Mammary epithelial cell (primary cell): ENCODE data around the gene SERPINB8.

Experiments used
- CTCF ChIP-seq, 2 donors: IDR thresholded peaks in 1 of 2; conservative IDR thresholded peaks in 1 of 2; 2 replicates each; pipeline ENCODE4 v1.5.1; 2011 to 2012; ENCODE audit warnings: inconsistent platforms in 2 of 2, low read length in 2 of 2, mild to moderate bottlenecking in 2 of 2, control low read depth in 1 of 2, low read depth in 1 of 2; ENCODE audit not compliant: insufficient read depth in 1 of 2; ENCODE audit errors: extremely low read depth in 1 of 2
- EZH2 ChIP-seq: IDR thresholded peaks from 2 replicates; pipeline ENCODE4 v1.6.1; 2012; ENCODE audit warnings: low read length, inconsistent platforms, borderline replicate concordance

GRCh38 chr18:63986885-63987284, 17.0 kb downstream of the SERPINB8 start:
- TF ChIP-seq CTCF (conservative IDR thresholded peaks at IDR 0.05 in 1 of 2, IDR thresholded peaks at IDR 0.05 in 1 of 2; ENCODE audit: extremely low read depth in 1 of 2, insufficient read depth in 1 of 2, low read depth in 1 of 2, low read length in 2 of 2) (no peak), EZH2 (no peak)
